Spinal cord (tissue), 10 donors: ENCODE data around the gene MTUS2. TPM values are rescaled to one million over a fixed set of nuclear protein-coding genes. Genes with fewer than 3 reads are reported as not detected.

Source experiments
- DNase-seq, 6 donors: peaks; one replicate each; pipeline versions ENCODE4 v3.0.0 to v3.0.0-alpha.2; 2013 to 2015; ENCODE audit warnings: low spot score in 6 of 6, low read depth in 4 of 6
- H3K27ac ChIP-seq: one replicate; pipeline ENCODE4 v1.5.1; 2013; ENCODE audit warnings: low read depth, low read length, control low read depth
- H3K27me3 ChIP-seq: one replicate; pipeline ENCODE4 v1.6.1; 2013; ENCODE audit warnings: low read length; ENCODE audit not compliant: control insufficient read depth, insufficient read depth
- H3K36me3 ChIP-seq: one replicate; pipeline ENCODE4 v1.6.1; 2013; ENCODE audit warnings: low read length; ENCODE audit not compliant: control insufficient read depth, insufficient read depth
- H3K4me1 ChIP-seq: one replicate; pipeline ENCODE4 v1.6.1; 2013; ENCODE audit warnings: low read length; ENCODE audit not compliant: control insufficient read depth, insufficient read depth
- H3K4me3 ChIP-seq: one replicate; pipeline ENCODE4 v1.5.1; 2013; ENCODE audit warnings: low read depth, low read length, control low read depth
- H3K9me3 ChIP-seq: one replicate; pipeline ENCODE4 v1.6.1; 2013; ENCODE audit warnings: low read length; ENCODE audit not compliant: control insufficient read depth, insufficient read depth
- WGBS: methylation state at CpG from one replicate; pipeline ENCODE4 v1.1.5; 2013; ENCODE audit warnings: missing lambda C conversion rate; ENCODE audit not compliant: insufficient coverage; 5-methylcytosine and 5-hydroxymethylcytosine counted together
- polyA plus RNA-seq, 2 donors: library from polyadenylated mRNA; unstranded; fragments of 120-200 nt; gene quantifications; one replicate each; pipeline ENCODE4 v1.2.1, GENCODE V29; 2013; ENCODE audit not compliant: insufficient read length in 2 of 2
- total RNA-seq, 2 donors: library from RNA; depleted of rRNA in 1 of 2; stranded (reverse); fragments of 120-200 nt in 1 of 2; fragments of >200 nt in 1 of 2; gene quantifications; one replicate each; pipeline versions ENCODE4 v1.2.3 to v1.2.4, GENCODE V29; 2013 to 2014
- donor health status: healthy.

MTUS2 gene
- total and polyA plus RNA-seq, 4 donors: 4.6 to 12.5 (median 10.1) TPM

- H3K27ac ChIP-seq: no peak overlapping the region
- 81% methylated on average over 4 of the region's 5 CpGs for whole genome bisulfite sequencing
- H3K4me1 ChIP-seq: no peaks in the 10 kb centered on the region
- H3K36me3 ChIP-seq: no peaks in the 10 kb centered on the region
- H3K9me3 ChIP-seq: no peaks in the 10 kb centered on the region
- no peak for DNase-seq
- H3K4me3 ChIP-seq: no peak overlapping the region
- no peaks in the 10 kb centered on the region for H3K27me3 ChIP-seq
Measured at GRCh38 chr13:29125934-29126424, 305.8 kb downstream of the MTUS2 start.

GRCh38 chr13:29129616-29130015 is 309.5 kb downstream of the MTUS2 start:
- no peak overlapping the region for H3K4me3 ChIP-seq
- WGBS: 83% methylated on average over 2 of the region's 2 CpGs
- H3K36me3 ChIP-seq: no peaks in the 10 kb centered on the region
- no peaks in the 10 kb centered on the region for H3K27me3 ChIP-seq
- no peaks in the 10 kb centered on the region for H3K9me3 ChIP-seq
- DNase-seq: no peak
- H3K27ac ChIP-seq: no peak overlapping the region
- no peaks in the 10 kb centered on the region for H3K4me1 ChIP-seq

- no peak for DNase-seq
- Histone ChIP-seq H3K4me1 (no peaks in the 10 kb centered on the region), H3K36me3 (no peaks in the 10 kb centered on the region), H3K27me3 (no peaks in the 10 kb centered on the region), H3K9me3 (no peaks in the 10 kb centered on the region), H3K4me3 (no peak overlapping the region), H3K27ac (no peak overlapping the region)
- WGBS: 91% methylated on average over 1 of the region's 1 CpG
Measured at GRCh38 chr13:29131159-29131558, 311.0 kb downstream of the MTUS2 start.

- no peaks in the 10 kb centered on the region for H3K36me3 ChIP-seq
- DNase-seq: no peak
- H3K9me3 ChIP-seq: no peaks in the 10 kb centered on the region
- WGBS: no CpG with 5 or more reads among the region's 4 CpGs
- no peak overlapping the region for H3K27ac ChIP-seq
- no peak overlapping the region for H3K4me3 ChIP-seq
- H3K4me1 ChIP-seq: no peaks in the 10 kb centered on the region
- H3K27me3 ChIP-seq: no peaks in the 10 kb centered on the region
Measured at GRCh38 chr13:29131881-29132668, 311.9 kb downstream of the MTUS2 start.

- Histone ChIP-seq H3K9me3 (no peaks in the 10 kb centered on the region), H3K4me1 (no peaks in the 10 kb centered on the region), H3K36me3 (no peaks in the 10 kb centered on the region), H3K27me3 (no peaks in the 10 kb centered on the region), H3K4me3 (no peak overlapping the region), H3K27ac (no peak overlapping the region)
- no peak for DNase-seq
- WGBS: 94% methylated on average over 2 of the region's 2 CpGs
Measured at GRCh38 chr13:29136341-29136740, 316.2 kb downstream of the MTUS2 start.

- H3K4me3 ChIP-seq: no peak overlapping the region
- no peaks in the 10 kb centered on the region for H3K27me3 ChIP-seq
- DNase-seq: no peak
- WGBS: 100% methylated on average over 1 of the region's 1 CpG
- H3K9me3 ChIP-seq: no peaks in the 10 kb centered on the region
- no peak overlapping the region for H3K27ac ChIP-seq
- H3K36me3 ChIP-seq: no peaks in the 10 kb centered on the region
- no peaks in the 10 kb centered on the region for H3K4me1 ChIP-seq
Measured at GRCh38 chr13:29137016-29137415, 316.9 kb downstream of the MTUS2 start.

DNA sequence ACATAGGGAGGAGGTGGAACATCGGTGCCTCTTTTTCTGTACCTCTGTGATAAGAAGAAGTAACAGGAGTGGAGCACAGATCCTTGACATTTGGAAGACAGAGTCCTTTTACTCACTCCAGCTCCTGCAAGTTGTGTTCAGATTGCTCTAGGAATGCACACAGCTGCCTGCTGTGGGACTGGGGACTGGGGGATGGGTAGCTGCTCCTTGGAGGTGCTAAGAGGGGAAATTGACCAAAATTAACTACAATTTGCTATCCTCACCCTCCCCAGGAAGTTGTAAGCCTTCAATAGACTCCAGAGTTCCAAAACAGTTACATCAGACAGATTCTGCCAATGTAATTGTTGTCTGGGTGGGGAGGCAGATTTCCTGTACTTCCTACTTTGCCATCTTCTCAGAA is 317.9 kb downstream of the MTUS2 start:
- no peak overlapping the region for H3K27ac ChIP-seq
- H3K4me3 ChIP-seq: no peak overlapping the region
- H3K36me3 ChIP-seq: no peaks in the 10 kb centered on the region
- no peaks in the 10 kb centered on the region for H3K27me3 ChIP-seq
- no peaks in the 10 kb centered on the region for H3K9me3 ChIP-seq
- 100% methylated on average over 1 of the region's 1 CpG for WGBS
- DNase-seq: no peak
- no peaks in the 10 kb centered on the region for H3K4me1 ChIP-seq

DNA sequence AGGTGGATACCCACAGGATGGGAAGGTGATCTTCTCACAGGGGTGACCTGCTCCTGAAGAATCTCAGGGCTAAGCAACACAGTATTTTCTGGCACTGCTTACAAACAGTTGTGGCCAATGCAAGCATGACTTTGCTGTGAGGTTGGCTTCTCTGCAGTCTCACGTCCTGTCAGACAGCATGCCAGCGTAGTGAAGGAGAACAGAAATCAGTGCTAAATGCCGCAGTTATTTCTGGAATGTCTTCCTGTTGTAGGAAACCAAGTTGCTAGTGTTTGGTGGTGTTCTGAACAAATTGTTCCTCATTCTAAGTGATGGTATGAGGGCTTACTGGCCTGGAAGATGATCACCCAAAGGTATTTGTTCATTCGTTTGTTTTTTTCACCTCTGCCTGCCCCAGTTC is 320.1 kb downstream of the MTUS2 start:
- 71% methylated on average over 3 of the region's 4 CpGs for WGBS
- Histone ChIP-seq H3K4me1 (no peaks in the 10 kb centered on the region), H3K4me3 (no peak overlapping the region), H3K36me3 (no peaks in the 10 kb centered on the region), H3K9me3 (no peaks in the 10 kb centered on the region), H3K27me3 (no peaks in the 10 kb centered on the region), H3K27ac (no peak overlapping the region)
- peak in 1 of 6 donors; percentile 14 for DNase-seq

DNA sequence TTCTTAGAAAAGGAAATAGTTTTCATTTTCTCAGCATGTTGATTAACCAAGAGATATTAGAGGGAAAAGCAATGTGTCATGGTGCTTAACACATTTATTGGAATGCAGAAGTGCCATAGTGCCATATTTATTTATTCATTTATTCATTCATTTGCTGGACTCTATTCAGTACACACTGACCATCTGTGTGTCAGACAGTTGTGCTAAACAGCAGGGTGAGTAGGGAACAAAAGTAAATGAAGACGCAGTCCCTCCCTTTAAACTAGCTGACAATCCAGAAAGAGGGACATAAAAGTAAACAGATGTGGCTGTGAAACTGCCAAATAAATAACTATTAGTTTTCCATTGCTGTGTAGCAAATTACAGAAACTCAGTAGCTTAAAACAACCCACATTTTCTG is 323.7 kb downstream of the MTUS2 start:
- H3K4me1 ChIP-seq: no peaks in the 10 kb centered on the region
- H3K9me3 ChIP-seq: no peaks in the 10 kb centered on the region
- no peaks in the 10 kb centered on the region for H3K27me3 ChIP-seq
- no CpG with 5 or more reads among the region's 1 CpG for WGBS
- H3K27ac ChIP-seq: no peak overlapping the region
- peak in 1 of 6 donors; percentile 27 for DNase-seq
- no peak overlapping the region for H3K4me3 ChIP-seq
- no peaks in the 10 kb centered on the region for H3K36me3 ChIP-seq

DNA sequence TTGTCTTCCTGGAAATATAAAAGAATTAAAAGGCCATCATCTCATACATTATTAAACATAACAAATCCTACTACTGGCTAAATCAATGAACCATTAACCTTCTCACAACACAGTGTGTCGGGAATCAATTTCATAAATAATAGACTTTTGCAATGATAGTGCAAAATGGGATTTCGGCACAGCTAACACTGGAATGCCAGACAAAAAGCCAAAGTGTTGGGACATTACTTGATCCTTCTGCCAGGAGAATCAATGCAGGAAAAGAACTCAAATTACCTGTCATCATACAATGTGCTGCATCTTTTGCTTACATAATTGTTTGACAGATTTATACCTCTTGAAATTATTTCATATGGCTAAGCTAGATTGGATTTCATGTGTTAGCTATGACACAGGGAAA is 334.3 kb downstream of the MTUS2 start:
- Histone ChIP-seq H3K4me3 (no peak overlapping the region), H3K9me3 (no peaks in the 10 kb centered on the region), H3K27me3 (no peaks in the 10 kb centered on the region), H3K36me3 (no peaks in the 10 kb centered on the region), H3K4me1 (no peaks in the 10 kb centered on the region), H3K27ac (no peak overlapping the region)
- DNase-seq: peak in 1 of 6 donors; percentile 35
- no CpG with 5 or more reads among the region's 2 CpGs for WGBS
